ENCODE data around the gene MYEF2.

Gene MYEF2

GRCh38 chr15:48144889-48145288 lies 33.2 kb downstream of the MYEF2 start:
- DNase-seq (ENCODE audit: low read depth), result no peak

GRCh38 chr15:48143856-48144255 lies 34.2 kb downstream of the MYEF2 start:
- DNase-seq (ENCODE audit: low read depth), result no peak

GRCh38 chr15:48132874-48133273 lies 45.2 kb downstream of the MYEF2 start:
- no peak for DNase-seq (ENCODE audit: low read depth)

- no peak for DNase-seq (ENCODE audit: low read depth)
These were observed 46.8 kb downstream of the MYEF2 start for GRCh38 chr15:48131324-48131723.

- no peak for DNase-seq (ENCODE audit: low read depth)
These were observed 51.3 kb downstream of the MYEF2 start for GRCh38 chr15:48126667-48127355.

- no peak for DNase-seq (ENCODE audit: low read depth)
These were observed 56.2 kb downstream of the MYEF2 start for GRCh38 chr15:48121849-48122248.

GRCh38 chr15:48120745-48121144 lies 57.4 kb downstream of the MYEF2 start, which contains the start of gene SLC24A5:
TSS of gene SLC24A5 (plus strand) at chr15:48120990. CDS start at chr15:48121045, 55 bp downstream.
- DNase-seq (ENCODE audit: low read depth), result no peak

- DNase-seq (ENCODE audit: low read depth), result no peak
These were observed 58.8 kb downstream of the MYEF2 start for GRCh38 chr15:48119277-48119676.

GRCh38 chr15:48112242-48112641 lies 65.9 kb downstream of the MYEF2 start:
- no peak for DNase-seq (ENCODE audit: low read depth)

GRCh38 chr15:48109856-48110531 lies 68.1 kb downstream of the MYEF2 start:
- DNase-seq (ENCODE audit: low read depth), result no peak

- no peak for DNase-seq (ENCODE audit: low read depth)
These were observed 68.9 kb downstream of the MYEF2 start for GRCh38 chr15:48109212-48109611.

- DNase-seq (ENCODE audit: low read depth), result no peak
These were observed 72.2 kb downstream of the MYEF2 start for GRCh38 chr15:48105936-48106335.

- no peak for DNase-seq (ENCODE audit: low read depth)
These were observed 74.4 kb downstream of the MYEF2 start for GRCh38 chr15:48103647-48104046.

GRCh38 chr15:48102167-48102566 lies 75.9 kb downstream of the MYEF2 start:
- no peak for DNase-seq (ENCODE audit: low read depth)

- no peak for DNase-seq (ENCODE audit: low read depth)
These were observed 76.6 kb downstream of the MYEF2 start for GRCh38 chr15:48101376-48101961.

GRCh38 chr15:48097264-48097663 lies 80.8 kb downstream of the MYEF2 start:
- DNase-seq (ENCODE audit: low read depth), result no peak

GRCh38 chr15:48096813-48097212 lies 81.3 kb downstream of the MYEF2 start:
- DNase-seq (ENCODE audit: low read depth), result no peak

GRCh38 chr15:48096355-48096786 lies 81.7 kb downstream of the MYEF2 start:
- no peak for DNase-seq (ENCODE audit: low read depth)

- DNase-seq (ENCODE audit: low read depth), result no peak
These were observed 86.6 kb downstream of the MYEF2 start for GRCh38 chr15:48091522-48091921.

- DNase-seq (ENCODE audit: low read depth), result no peak
These were observed 87.4 kb downstream of the MYEF2 start for GRCh38 chr15:48090666-48091065.

GRCh38 chr15:48090115-48090514 lies 88.0 kb downstream of the MYEF2 start:
- no peak for DNase-seq (ENCODE audit: low read depth)

- no peak for DNase-seq (ENCODE audit: low read depth)
These were observed 88.4 kb downstream of the MYEF2 start for GRCh38 chr15:48089702-48090101.

- DNase-seq (ENCODE audit: low read depth), result no peak
These were observed 90.3 kb downstream of the MYEF2 start for GRCh38 chr15:48087844-48088243.
